GM20431 (cell line): ENCODE results near the gene SMC5.
"Not testable (repeated sequence)": the region's sequence is repeated elsewhere in the genome, so short reads cannot be mapped to it uniquely, and the experiment has no call there.

Experiments
- in situ Hi-C: fragments of 300-500 bp; cut with MseI, MboI; formaldehyde crosslinking; loops from one replicate; pipeline ENCODE4 v1.15.0; 2020; ENCODE audit warnings: low sequenced_read_pairs; ENCODE audit not compliant: unreplicated experiment

Gene SMC5

GRCh38 chr9:70262366-70262765 is 3.6 kb downstream of the SMC5 start:
- in situ Hi-C loops, result no loop called here

- in situ Hi-C loops, result no loop called here
Observed at GRCh38 chr9:70262948-70263347, 4.2 kb downstream of the SMC5 start.

- in situ Hi-C loops, result no loop called here
Observed at GRCh38 chr9:70263421-70263820, 4.6 kb downstream of the SMC5 start.

GRCh38 chr9:70278305-70278704 is 19.5 kb downstream of the SMC5 start:
- in situ Hi-C loops, result no loop called here

- in situ Hi-C loops, result no loop called here
Observed at GRCh38 chr9:70283848-70284247, 25.1 kb downstream of the SMC5 start.

GRCh38 chr9:70285246-70285645 is 26.5 kb downstream of the SMC5 start:
- in situ Hi-C loops, result no loop called here

- in situ Hi-C loops, result no loop called here
Observed at GRCh38 chr9:70285981-70286598, 27.3 kb downstream of the SMC5 start.

- in situ Hi-C loops, result no loop called here
Observed at GRCh38 chr9:70290626-70291025, 31.8 kb downstream of the SMC5 start.

GRCh38 chr9:70291446-70291845 is 32.7 kb downstream of the SMC5 start:
- in situ Hi-C loops, result no loop called here

- in situ Hi-C loops, result no loop called here
Observed at GRCh38 chr9:70292253-70292652, 33.5 kb downstream of the SMC5 start.

- in situ Hi-C loops, result no loop called here
Observed at GRCh38 chr9:70293214-70293613, 34.4 kb downstream of the SMC5 start.

- in situ Hi-C loops, result no loop called here
Observed at GRCh38 chr9:70297141-70297540, 38.4 kb downstream of the SMC5 start.

- in situ Hi-C loops, result no loop called here
Observed at GRCh38 chr9:70298245-70298771, 39.5 kb downstream of the SMC5 start.

GRCh38 chr9:70303268-70303667 is 44.5 kb downstream of the SMC5 start:
- in situ Hi-C loops, result no loop called here

- in situ Hi-C loops, result no loop called here
Observed at GRCh38 chr9:70304810-70305209, 46.0 kb downstream of the SMC5 start.

GRCh38 chr9:70315389-70315788 is 56.6 kb downstream of the SMC5 start:
- in situ Hi-C loops, result no loop called here

- in situ Hi-C loops, result no loop called here
Observed at GRCh38 chr9:70318002-70318401, 59.2 kb downstream of the SMC5 start.

- in situ Hi-C loops, result no loop called here
Observed at GRCh38 chr9:70322096-70322495, 63.3 kb downstream of the SMC5 start.

GRCh38 chr9:70324963-70325362 is 66.2 kb downstream of the SMC5 start:
- in situ Hi-C loops, result no loop called here

- in situ Hi-C loops, result not testable (repeated sequence)
Observed at GRCh38 chr9:70328625-70329024, 69.8 kb downstream of the SMC5 start.

- in situ Hi-C loops, result no loop called here
Observed at GRCh38 chr9:70340572-70340971, 81.8 kb downstream of the SMC5 start.

- in situ Hi-C loops, result no loop called here
Observed at GRCh38 chr9:70347046-70347445, 88.3 kb downstream of the SMC5 start.
